HepG2 (cell line): ENCODE results near the gene PARD3. TPM values are rescaled to one million over a fixed set of nuclear protein-coding genes. Genes with fewer than 3 reads are reported as not detected.

ENCODE experiments used
- ETV5 ChIP-seq: IDR thresholded peaks from 2 replicates; pipeline ENCODE4 v1.6.1; 2018; ENCODE audit warnings: missing biosample characterization, missing genetic modification reagents, inconsistent platforms, borderline replicate concordance
- MIXL1 ChIP-seq: IDR thresholded peaks from 2 replicates; pipeline ENCODE4 v1.6.1; 2016
- NFKBIZ ChIP-seq: IDR thresholded peaks from 2 replicates; pipeline ENCODE4 v1.6.1; 2018; ENCODE audit warnings: missing genetic modification reagents, missing compliant biosample characterization
- NR2C2 ChIP-seq: sonication (generic); formaldehyde crosslinking; IDR thresholded peaks from 2 replicates; pipeline ENCODE4 v1.4.0; 2020; ENCODE audit warnings: missing genetic modification reagents, mild to moderate bottlenecking, moderate library complexity, borderline replicate concordance
- PHF8 ChIP-seq: sonication (generic); formaldehyde crosslinking; IDR thresholded peaks from 2 replicates; pipeline ENCODE4 v1.5.0; 2020; ENCODE audit warnings: missing genetic modification reagents
- SAP130 ChIP-seq: IDR thresholded peaks from 2 replicates; pipeline ENCODE4 v1.6.1; 2016; ENCODE audit warnings: low read depth
- SUZ12 ChIP-seq: fragments of 150-350 bp; IDR thresholded peaks from 2 replicates; pipeline ENCODE4 v1.6.1; 2014; ENCODE audit warnings: low read depth, low read length
- ZBTB14 ChIP-seq: sonication (generic); formaldehyde crosslinking; IDR thresholded peaks from 2 replicates; pipeline ENCODE4 v1.4.0; 2020; ENCODE audit warnings: missing genetic modification reagents
- ZNF235 ChIP-seq: sonication (generic); formaldehyde crosslinking; IDR thresholded peaks from 2 replicates; pipeline ENCODE4 v1.8.1; 2023; ENCODE audit warnings: mild to moderate bottlenecking, missing genetic modification reagents, borderline replicate concordance
- ZNF317 ChIP-seq: sonication (generic); formaldehyde crosslinking; IDR thresholded peaks from 2 replicates; pipeline ENCODE4 v1.5.0; 2020; ENCODE audit warnings: mild to moderate bottlenecking, missing genetic modification reagents
- ZNF337 ChIP-seq: sonication (generic); formaldehyde crosslinking; IDR thresholded peaks from 2 replicates; pipeline ENCODE4 v1.5.1; 2020; ENCODE audit warnings: missing genetic modification reagents, low read depth, mild to moderate bottlenecking, borderline replicate concordance
- ZNF44 ChIP-seq: sonication (generic); formaldehyde crosslinking; IDR thresholded peaks from 2 replicates; pipeline ENCODE4 v1.5.1; 2020; ENCODE audit warnings: mild to moderate bottlenecking, missing genetic modification reagents
- ZNF552 ChIP-seq: sonication (generic); formaldehyde crosslinking; IDR thresholded peaks from 2 replicates; pipeline ENCODE4 v1.9.0; 2022; ENCODE audit warnings: missing genetic modification reagents, mild to moderate bottlenecking, borderline replicate concordance
- ZNF563 ChIP-seq: sonication (generic); formaldehyde crosslinking; IDR thresholded peaks from 2 replicates; pipeline ENCODE4 v1.8.0; 2022; ENCODE audit warnings: mild to moderate bottlenecking, moderate library complexity, missing genetic modification reagents
- ZNF619 ChIP-seq: sonication (generic); formaldehyde crosslinking; IDR thresholded peaks from 2 replicates; pipeline ENCODE4 v1.4.0; 2020; ENCODE audit warnings: mild to moderate bottlenecking, missing genetic modification reagents
- ZNF687 ChIP-seq: sonication (generic); formaldehyde crosslinking; IDR thresholded peaks from 2 replicates; pipeline ENCODE4 v1.5.1; 2020; ENCODE audit warnings: mild to moderate bottlenecking, missing genetic modification reagents, moderate library complexity
- polyA plus RNA-seq, 8 experiments: library from polyadenylated mRNA; depleted of rRNA in 3 of 8; stranded (reverse) in 7 of 8; unstranded in 1 of 8; fragments of >200 nt; fragmentation: Illumina TruSeq in 4 of 8; extraction: Trizol in 4 of 8; gene quantifications; 2 replicates each; pipeline versions ENCODE4 v1.2.1 to v1.2.3, GENCODE V29; 2011 to 2016; ENCODE audit warnings: low read depth in 4 of 8, missing spikeins in 1 of 8, mixed read lengths in 1 of 8; ENCODE audit not compliant: insufficient read depth in 1 of 8
- total RNA-seq, 5 experiments: library from RNA; depleted of rRNA; stranded (reverse); fragments of >200 nt; fragmentation: Illumina TruSeq; extraction: Trizol; gene quantifications; 2 replicates each; pipeline ENCODE4 v1.2.3, GENCODE V29; 2016; ENCODE audit warnings: low read depth in 1 of 5
- TF ChIP-seq, protein P1 (sequence below): sonication (generic); formaldehyde crosslinking; IDR thresholded peaks from 2 replicates; pipeline ENCODE4 v1.4.0; 2020; ENCODE audit warnings: missing genetic modification reagents, mild to moderate bottlenecking, borderline replicate concordance
- TF ChIP-seq, protein P2 (sequence below): sonication (generic); formaldehyde crosslinking; IDR thresholded peaks from 2 replicates; pipeline ENCODE4 v1.4.0; 2020; ENCODE audit warnings: missing genetic modification reagents, borderline replicate concordance

Gene PARD3
- total and polyA plus RNA-seq, 2 of the 13 experiments (the other 11 are each of a cell fraction or from before 2014, with no cell fraction given): 40.9 to 60.0 TPM

GRCh38 chr10:34736976-34737771, 77.9 kb downstream of the PARD3 start (continued):
- TF ChIP-seq, protein P1, sequence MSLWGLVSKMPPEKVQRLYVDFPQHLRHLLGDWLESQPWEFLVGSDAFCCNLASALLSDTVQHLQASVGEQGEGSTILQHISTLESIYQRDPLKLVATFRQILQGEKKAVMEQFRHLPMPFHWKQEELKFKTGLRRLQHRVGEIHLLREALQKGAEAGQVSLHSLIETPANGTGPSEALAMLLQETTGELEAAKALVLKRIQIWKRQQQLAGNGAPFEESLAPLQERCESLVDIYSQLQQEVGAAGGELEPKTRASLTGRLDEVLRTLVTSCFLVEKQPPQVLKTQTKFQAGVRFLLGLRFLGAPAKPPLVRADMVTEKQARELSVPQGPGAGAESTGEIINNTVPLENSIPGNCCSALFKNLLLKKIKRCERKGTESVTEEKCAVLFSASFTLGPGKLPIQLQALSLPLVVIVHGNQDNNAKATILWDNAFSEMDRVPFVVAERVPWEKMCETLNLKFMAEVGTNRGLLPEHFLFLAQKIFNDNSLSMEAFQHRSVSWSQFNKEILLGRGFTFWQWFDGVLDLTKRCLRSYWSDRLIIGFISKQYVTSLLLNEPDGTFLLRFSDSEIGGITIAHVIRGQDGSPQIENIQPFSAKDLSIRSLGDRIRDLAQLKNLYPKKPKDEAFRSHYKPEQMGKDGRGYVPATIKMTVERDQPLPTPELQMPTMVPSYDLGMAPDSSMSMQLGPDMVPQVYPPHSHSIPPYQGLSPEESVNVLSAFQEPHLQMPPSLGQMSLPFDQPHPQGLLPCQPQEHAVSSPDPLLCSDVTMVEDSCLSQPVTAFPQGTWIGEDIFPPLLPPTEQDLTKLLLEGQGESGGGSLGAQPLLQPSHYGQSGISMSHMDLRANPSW (CRISPR knock-in tag): no peak; the same call in 1 of the 2 replicates
- TF ChIP-seq PHF8 (CRISPR knock-in tag) (peak; percentile 33; the same call in 1 of the 2 replicates), ETV5 (CRISPR knock-in tag) (peak; percentile 42; the same call in 1 of the 2 replicates), SAP130 (CRISPR knock-in tag) (peak; percentile 78), ZNF317 (no peak), ZNF44 (CRISPR knock-in tag) (0 out of 2 replicates have a peak, but pooled peaks have one; percentile 36), ZNF235 (CRISPR knock-in tag) (no peak), ZNF552 (CRISPR knock-in tag) (no peak), ZNF619 (CRISPR knock-in tag) (no peak), MIXL1 (CRISPR knock-in tag) (no peak; the same call in none of the 2 replicates), NFKBIZ (CRISPR knock-in tag) (0 out of 2 replicates have a peak, but pooled peaks have one; percentile 68), ZNF563 (CRISPR knock-in tag) (peak; percentile 25; the same call in 1 of the 2 replicates), ZNF687 (CRISPR knock-in tag) (peak; percentile 34), NR2C2 (CRISPR knock-in tag) (peak; percentile 89), SUZ12 (no peak), ZNF337 (CRISPR knock-in tag) (peak; percentile 80; the same call in 1 of the 2 replicates), ZBTB14 (CRISPR knock-in tag) (no peak)
- TF ChIP-seq, protein P2, sequence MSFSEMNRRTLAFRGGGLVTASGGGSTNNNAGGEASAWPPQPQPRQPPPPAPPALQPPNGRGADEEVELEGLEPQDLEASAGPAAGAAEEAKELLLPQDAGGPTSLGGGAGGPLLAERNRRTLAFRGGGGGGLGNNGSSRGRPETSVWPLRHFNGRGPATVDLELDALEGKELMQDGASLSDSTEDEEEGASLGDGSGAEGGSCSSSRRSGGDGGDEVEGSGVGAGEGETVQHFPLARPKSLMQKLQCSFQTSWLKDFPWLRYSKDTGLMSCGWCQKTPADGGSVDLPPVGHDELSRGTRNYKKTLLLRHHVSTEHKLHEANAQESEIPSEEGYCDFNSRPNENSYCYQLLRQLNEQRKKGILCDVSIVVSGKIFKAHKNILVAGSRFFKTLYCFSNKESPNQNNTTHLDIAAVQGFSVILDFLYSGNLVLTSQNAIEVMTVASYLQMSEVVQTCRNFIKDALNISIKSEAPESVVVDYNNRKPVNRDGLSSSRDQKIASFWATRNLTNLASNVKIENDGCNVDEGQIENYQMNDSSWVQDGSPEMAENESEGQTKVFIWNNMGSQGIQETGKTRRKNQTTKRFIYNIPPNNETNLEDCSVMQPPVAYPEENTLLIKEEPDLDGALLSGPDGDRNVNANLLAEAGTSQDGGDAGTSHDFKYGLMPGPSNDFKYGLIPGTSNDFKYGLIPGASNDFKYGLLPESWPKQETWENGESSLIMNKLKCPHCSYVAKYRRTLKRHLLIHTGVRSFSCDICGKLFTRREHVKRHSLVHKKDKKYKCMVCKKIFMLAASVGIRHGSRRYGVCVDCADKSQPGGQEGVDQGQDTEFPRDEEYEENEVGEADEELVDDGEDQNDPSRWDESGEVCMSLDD (CRISPR knock-in tag): peak; percentile 80; the same call in 1 of the 2 replicates
